SK-N-SH (cell line): ENCODE data around the gene ASXL3. TPM values are rescaled to one million over a fixed set of nuclear protein-coding genes. Genes with fewer than 3 reads are reported as not detected.

Experiments used
- CTCF ChIA-PET: fragments of 300-600, 350-600 bp; formaldehyde crosslinking; extraction: SDS; loops from one replicate; lab custom pipeline; 2021; lab: Yijun Ruan, JAX
- POLR2A ChIA-PET: fragments of 350-600 bp; sonication (Branson Sonifier 250); formaldehyde crosslinking; extraction: SDS; loops from one replicate; lab custom pipeline; 2020; ENCODE audit warnings: antibody characterized with exemption, inconsistent platforms; lab: Yijun Ruan, JAX
- DNase-seq: peaks from one replicate; pipeline ENCODE4 v3.0.0; 2012
- H2AFZ ChIP-seq: fragments of 200-600 bp; sonication (generic); 2 replicates; pipeline ENCODE4 v1.8.1; 2016; ENCODE audit warnings: antibody characterized with exemption, mild to moderate bottlenecking, low read depth
- H3F3A ChIP-seq: fragments of 200-600 bp; sonication (generic); replicated peaks from 2 replicates; pipeline ENCODE3; 2016; ENCODE audit warnings: antibody characterized with exemption, mild to moderate bottlenecking; ENCODE audit not compliant: insufficient read depth
- H3K27ac ChIP-seq, 2 experiments: fragments of 200-500 bp in 1 of 2; fragments of 200-600 bp in 1 of 2; sonication (Bioruptor generic) in 1 of 2; sonication (generic), shearing (Covaris generic) in 1 of 2; 2 replicates each; pipeline versions ENCODE4 v1.5.1 to v1.6.1; 2014 to 2016; ENCODE audit warnings: low read depth in 2 of 2, inconsistent platforms in 1 of 2, low read length in 1 of 2, mild to moderate bottlenecking in 1 of 2, mixed read lengths in 1 of 2
- H3K27me3 ChIP-seq: fragments of 200-600 bp; sonication (generic), shearing (Covaris generic); 2 replicates; pipeline ENCODE4 v1.6.1; 2016; ENCODE audit warnings: mixed run types; ENCODE audit not compliant: insufficient read depth
- H3K36me3 ChIP-seq, 2 experiments: fragments of 200-500 bp in 1 of 2; fragments of 200-600 bp in 1 of 2; sonication (Bioruptor generic) in 1 of 2; sonication (generic) in 1 of 2; replicated peaks in 1 of 2; 2 replicates each; pipeline versions ENCODE3 to v1.5.1; 2014 to 2016; ENCODE audit warnings: low read length in 1 of 2, mild to moderate bottlenecking in 1 of 2; ENCODE audit not compliant: insufficient read depth in 2 of 2, control insufficient read depth in 1 of 2
- H3K4me1 ChIP-seq, 2 experiments: fragments of 200-500 bp in 1 of 2; fragments of 200-600 bp in 1 of 2; sonication (Bioruptor generic) in 1 of 2; sonication (generic), shearing (Covaris generic) in 1 of 2; 2 replicates each; pipeline versions ENCODE4 v1.5.1 to v1.6.1; 2014 to 2016; ENCODE audit warnings: low read depth in 1 of 2, low read length in 1 of 2, mixed run types in 1 of 2; ENCODE audit not compliant: insufficient read depth in 2 of 2, control insufficient read depth in 1 of 2
- H3K4me2 ChIP-seq: fragments of 200-600 bp; sonication (generic), shearing (Covaris generic); 2 replicates; pipeline ENCODE4 v1.6.1; 2017; ENCODE audit warnings: mixed run types
- H3K4me3 ChIP-seq, 2 experiments: fragments of 200-500 bp in 1 of 2; fragments of 200-600 bp in 1 of 2; sonication (Bioruptor generic) in 1 of 2; sonication (generic), shearing (Covaris generic) in 1 of 2; 2 replicates each; pipeline versions ENCODE4 v1.5.1 to v1.8.1; 2014 to 2016; ENCODE audit warnings: low read depth in 2 of 2, inconsistent platforms in 1 of 2, low read length in 1 of 2, mild to moderate bottlenecking in 1 of 2, mixed read lengths in 1 of 2, moderate library complexity in 1 of 2
- H3K79me2 ChIP-seq: fragments of 200-600 bp; sonication (generic); 2 replicates; pipeline ENCODE4 v1.8.1; 2017; ENCODE audit warnings: mild to moderate bottlenecking; ENCODE audit not compliant: insufficient read depth
- H3K9ac ChIP-seq: fragments of 200-600 bp; sonication (generic); 2 replicates; pipeline ENCODE4 v1.6.1; 2017; ENCODE audit warnings: mixed run types
- H3K9me2 ChIP-seq: fragments of 200-600 bp; sonication (generic); 2 replicates; pipeline ENCODE4 v1.6.1; 2017; ENCODE audit warnings: mixed run types
- H3K9me3 ChIP-seq: fragments of 200-600 bp; sonication (generic); 2 replicates; pipeline ENCODE4 v1.6.1; 2017; ENCODE audit warnings: mixed run types, mild to moderate bottlenecking, moderate library complexity
- H4K20me1 ChIP-seq: fragments of 200-600 bp; sonication (generic); 2 replicates; pipeline ENCODE4 v1.6.1; 2017; ENCODE audit warnings: mild to moderate bottlenecking, mixed run types; ENCODE audit not compliant: insufficient read depth
- CHD2 ChIP-seq: fragments of 150-350 bp; IDR thresholded peaks from 2 replicates; pipeline ENCODE4 v1.6.1; 2018; ENCODE audit warnings: low read length; ENCODE audit not compliant: partially characterized antibody
- ELF1 ChIP-seq: IDR thresholded peaks from 2 replicates; pipeline ENCODE4 v1.4.0; 2012
- EP300 ChIP-seq, 2 experiments: IDR thresholded peaks; 2 replicates each; pipeline versions ENCODE4 v1.4.0 to v1.6.1; 2012; ENCODE audit warnings: borderline replicate concordance in 1 of 2, low read depth in 1 of 2, low read length in 1 of 2
- EZH2phosphoT487 ChIP-seq: fragments of 200-600 bp; sonication (generic); IDR thresholded peaks from 2 replicates; pipeline ENCODE4 v1.6.1; 2017; ENCODE audit warnings: low read depth, mixed run types, mild to moderate bottlenecking, antibody characterized with exemption, moderate library complexity, borderline replicate concordance
- FOXM1 ChIP-seq: IDR thresholded peaks from 2 replicates; pipeline ENCODE4 v1.4.0; 2012; ENCODE audit warnings: low read depth, mild to moderate bottlenecking
- GATA2 ChIP-seq: sonication (generic); formaldehyde crosslinking; IDR thresholded peaks from 2 replicates; pipeline ENCODE4 v1.5.0; 2020; ENCODE audit warnings: mild to moderate bottlenecking, missing genetic modification reagents
- JUND ChIP-seq: IDR thresholded peaks from 2 replicates; pipeline ENCODE4 v1.4.0; 2012
- MEF2A ChIP-seq: IDR thresholded peaks from 2 replicates; pipeline ENCODE4 v1.4.0; 2012; ENCODE audit warnings: low read depth, borderline replicate concordance
- MXI1 ChIP-seq: IDR thresholded peaks from 2 replicates; pipeline ENCODE4 v1.6.1; 2012; ENCODE audit warnings: mild to moderate bottlenecking, low read depth, low read length, improper control_type of control experiment
- NFIC ChIP-seq: IDR thresholded peaks from 2 replicates; pipeline ENCODE4 v1.4.0; 2012; ENCODE audit warnings: borderline replicate concordance
- NRF1 ChIP-seq: IDR thresholded peaks from 2 replicates; pipeline ENCODE4 v1.6.1; 2012; ENCODE audit warnings: low read depth, mild to moderate bottlenecking, low read length
- POLR2AphosphoS5 ChIP-seq: IDR thresholded peaks from 2 replicates; pipeline ENCODE4 v1.6.1; 2012; ENCODE audit warnings: low read depth, low read length
- RAD21 ChIP-seq: IDR thresholded peaks from 2 replicates; pipeline ENCODE4 v1.6.1; 2012; ENCODE audit warnings: mild to moderate bottlenecking, low read length
- RCOR1 ChIP-seq: fragments of 150-350 bp; IDR thresholded peaks from 2 replicates; pipeline ENCODE4 v1.6.1; 2017; ENCODE audit warnings: antibody characterized with exemption, low read length
- SMC3 ChIP-seq: IDR thresholded peaks from 2 replicates; pipeline ENCODE4 v1.6.1; 2012; ENCODE audit warnings: low read depth, low read length, improper control_type of control experiment
- TAF1 ChIP-seq: IDR thresholded peaks from 2 replicates; pipeline ENCODE4 v1.6.1; 2012; ENCODE audit warnings: low read depth, mild to moderate bottlenecking, low read length, moderate library complexity, borderline replicate concordance
- TCF12 ChIP-seq: IDR thresholded peaks from 2 replicates; pipeline ENCODE4 v1.4.0; 2012
- TEAD4 ChIP-seq: IDR thresholded peaks from 2 replicates; pipeline ENCODE4 v1.4.0; 2012; ENCODE audit warnings: mild to moderate bottlenecking, borderline replicate concordance; ENCODE audit not compliant: insufficient read depth
- YY1 ChIP-seq: IDR thresholded peaks from 2 replicates; pipeline ENCODE4 v1.4.0; 2012; ENCODE audit warnings: low read depth, mild to moderate bottlenecking
- WGBS: methylation state at CpG from one replicate; pipeline ENCODE4 v1.1.6; 2017; ENCODE audit warnings: low lambda C conversion rate; 5-methylcytosine and 5-hydroxymethylcytosine counted together
- polyA plus RNA-seq, 3 experiments: library from polyadenylated mRNA; depleted of rRNA; stranded (reverse); fragments of >200 nt; gene quantifications; 2 replicates each; pipeline ENCODE4 v1.2.3, GENCODE V29; 2012
- TF ChIP-seq, protein P1 (sequence below): fragments of 200-600 bp; sonication (generic); IDR thresholded peaks from 2 replicates; pipeline ENCODE4 v1.6.1; 2017; ENCODE audit warnings: antibody characterized with exemption, mild to moderate bottlenecking, moderate library complexity
- TF ChIP-seq, protein P2 (sequence below): fragments of 150-350 bp; IDR thresholded peaks from 2 replicates; pipeline ENCODE4 v1.6.1; 2016; ENCODE audit warnings: mild to moderate bottlenecking, low read depth, low read length
- TF ChIP-seq, protein P3 (sequence below): IDR thresholded peaks from 2 replicates; pipeline ENCODE4; 2012
- TF ChIP-seq, protein P4 (sequence below): IDR thresholded peaks from 2 replicates; pipeline ENCODE4 v1.4.0; 2012; ENCODE audit warnings: low read depth, borderline replicate concordance
- TF ChIP-seq, protein P5 (sequence below): fragments of 150-350 bp; IDR thresholded peaks from 2 replicates; pipeline ENCODE4 v1.6.1; 2017; ENCODE audit warnings: antibody characterized with exemption, low read length, low read depth, borderline replicate concordance

ASXL3 gene
- polyA plus RNA-seq, 1 of the 3 experiments (the other 2 are of a cell fraction): not detected

DNA sequence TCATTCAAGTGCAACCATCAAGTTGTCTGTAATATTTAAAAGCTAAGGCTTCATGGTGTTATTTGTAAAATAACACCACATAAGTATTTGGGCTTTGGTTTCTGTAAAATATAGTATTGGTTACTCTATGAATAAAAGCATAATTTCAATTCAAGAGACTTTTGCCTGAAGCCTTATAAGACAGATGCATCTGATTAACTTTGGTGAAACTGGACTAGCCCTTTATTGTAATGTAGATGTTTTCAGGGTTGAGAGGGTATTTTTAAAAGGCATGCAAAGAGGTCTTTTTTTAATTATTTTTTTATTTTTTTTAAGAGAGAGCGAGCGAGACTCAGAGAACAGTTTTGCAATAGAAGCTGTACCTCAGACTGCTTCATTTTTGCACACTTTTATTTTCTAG lies 66.5 kb downstream of the ASXL3 start:
- ChIA-PET CTCF (no interaction called here), POLR2A (no interaction called here)
- WGBS: 40% methylated on average over 2 of the region's 2 CpGs

DNA sequence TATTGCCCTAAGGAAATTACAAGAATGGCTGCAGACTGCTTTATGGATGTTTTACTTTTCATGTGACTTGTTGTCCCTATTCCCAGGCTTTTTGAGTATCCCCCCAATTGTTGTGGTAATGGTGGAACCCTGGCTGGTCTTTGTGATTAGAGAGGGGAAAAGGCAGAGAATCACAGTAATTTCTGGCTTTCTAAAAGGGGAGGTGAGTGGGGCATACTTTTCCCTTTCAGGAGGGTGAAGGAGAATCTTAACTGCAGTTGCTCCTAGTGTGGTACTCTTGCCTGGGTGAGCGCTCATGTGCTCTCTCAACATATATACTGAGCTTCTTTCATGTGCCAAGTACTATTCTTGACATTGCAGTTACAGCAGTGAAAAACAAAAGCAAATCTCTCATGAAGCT lies 69.3 kb downstream of the ASXL3 start:
- Histone ChIP-seq H3K27me3 (no peaks in the 10 kb centered on the region), H3K36me3 (no peaks in the 10 kb centered on the region), H3F3A (no peaks in the 10 kb centered on the region), H3K9me2 (no peaks in the 10 kb centered on the region), H3K4me3 (no peak overlapping the region), H3K9me3 (no peaks in the 10 kb centered on the region), H4K20me1 (no peaks in the 10 kb centered on the region), H3K9ac (no peak overlapping the region), H3K79me2 (no peaks in the 10 kb centered on the region), H3K4me2 (no peak overlapping the region), H3K27ac (no peak overlapping the region), H2AFZ (no peak overlapping the region), H3K4me1 (no peaks in the 10 kb centered on the region)
- CTCF ChIA-PET: no interaction called here
- no peak for DNase-seq
- 55% methylated on average over 1 of the region's 1 CpG for WGBS
- POLR2A ChIA-PET: no interaction called here
- no peak for TF ChIP-seq POLR2AphosphoS5
- TF ChIP-seq EP300 (IDR thresholded peaks at IDR 0.05; ENCODE audit: borderline replicate concordance in 1 of 2, low read depth in 1 of 2, low read length in 1 of 2): no peak
- TF ChIP-seq, protein P1, sequence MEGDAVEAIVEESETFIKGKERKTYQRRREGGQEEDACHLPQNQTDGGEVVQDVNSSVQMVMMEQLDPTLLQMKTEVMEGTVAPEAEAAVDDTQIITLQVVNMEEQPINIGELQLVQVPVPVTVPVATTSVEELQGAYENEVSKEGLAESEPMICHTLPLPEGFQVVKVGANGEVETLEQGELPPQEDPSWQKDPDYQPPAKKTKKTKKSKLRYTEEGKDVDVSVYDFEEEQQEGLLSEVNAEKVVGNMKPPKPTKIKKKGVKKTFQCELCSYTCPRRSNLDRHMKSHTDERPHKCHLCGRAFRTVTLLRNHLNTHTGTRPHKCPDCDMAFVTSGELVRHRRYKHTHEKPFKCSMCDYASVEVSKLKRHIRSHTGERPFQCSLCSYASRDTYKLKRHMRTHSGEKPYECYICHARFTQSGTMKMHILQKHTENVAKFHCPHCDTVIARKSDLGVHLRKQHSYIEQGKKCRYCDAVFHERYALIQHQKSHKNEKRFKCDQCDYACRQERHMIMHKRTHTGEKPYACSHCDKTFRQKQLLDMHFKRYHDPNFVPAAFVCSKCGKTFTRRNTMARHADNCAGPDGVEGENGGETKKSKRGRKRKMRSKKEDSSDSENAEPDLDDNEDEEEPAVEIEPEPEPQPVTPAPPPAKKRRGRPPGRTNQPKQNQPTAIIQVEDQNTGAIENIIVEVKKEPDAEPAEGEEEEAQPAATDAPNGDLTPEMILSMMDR: no peak
- TF ChIP-seq NFIC: no peak
- TF ChIP-seq, protein P2, sequence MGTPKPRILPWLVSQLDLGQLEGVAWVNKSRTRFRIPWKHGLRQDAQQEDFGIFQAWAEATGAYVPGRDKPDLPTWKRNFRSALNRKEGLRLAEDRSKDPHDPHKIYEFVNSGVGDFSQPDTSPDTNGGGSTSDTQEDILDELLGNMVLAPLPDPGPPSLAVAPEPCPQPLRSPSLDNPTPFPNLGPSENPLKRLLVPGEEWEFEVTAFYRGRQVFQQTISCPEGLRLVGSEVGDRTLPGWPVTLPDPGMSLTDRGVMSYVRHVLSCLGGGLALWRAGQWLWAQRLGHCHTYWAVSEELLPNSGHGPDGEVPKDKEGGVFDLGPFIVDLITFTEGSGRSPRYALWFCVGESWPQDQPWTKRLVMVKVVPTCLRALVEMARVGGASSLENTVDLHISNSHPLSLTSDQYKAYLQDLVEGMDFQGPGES: no peak
- TF ChIP-seq YY1: no peak
- TF ChIP-seq MXI1: no peak
- TF ChIP-seq TCF12: no peak
- TF ChIP-seq NRF1: no peak
- no peak for TF ChIP-seq EZH2phosphoT487
- TF ChIP-seq ELF1: no peak
- TF ChIP-seq RCOR1: no peak
- no peak for TF ChIP-seq CHD2

More for the DNA sequence above, 66.5 kb downstream of the ASXL3 start:
- Histone ChIP-seq H3K27ac (no peak overlapping the region), H3K36me3 (no peaks in the 10 kb centered on the region), H3K4me1 (no peaks in the 10 kb centered on the region), H3K27me3 (no peaks in the 10 kb centered on the region), H3K4me2 (no peak overlapping the region), H3K9me3 (no peaks in the 10 kb centered on the region), H3K79me2 (no peaks in the 10 kb centered on the region), H4K20me1 (no peaks in the 10 kb centered on the region), H2AFZ (no peak overlapping the region)
- DNase-seq: no peak
- TF ChIP-seq POLR2AphosphoS5 (no peak), YY1 (no peak), SMC3 (no peak), TEAD4 (no peak), GATA2 (no peak), FOXM1 (no peak), JUND (no peak), TAF1 (no peak), EZH2phosphoT487 (no peak), MEF2A (no peak), RCOR1 (no peak), RAD21 (no peak)
- TF ChIP-seq, protein P2: no peak
- TF ChIP-seq, protein P3, sequence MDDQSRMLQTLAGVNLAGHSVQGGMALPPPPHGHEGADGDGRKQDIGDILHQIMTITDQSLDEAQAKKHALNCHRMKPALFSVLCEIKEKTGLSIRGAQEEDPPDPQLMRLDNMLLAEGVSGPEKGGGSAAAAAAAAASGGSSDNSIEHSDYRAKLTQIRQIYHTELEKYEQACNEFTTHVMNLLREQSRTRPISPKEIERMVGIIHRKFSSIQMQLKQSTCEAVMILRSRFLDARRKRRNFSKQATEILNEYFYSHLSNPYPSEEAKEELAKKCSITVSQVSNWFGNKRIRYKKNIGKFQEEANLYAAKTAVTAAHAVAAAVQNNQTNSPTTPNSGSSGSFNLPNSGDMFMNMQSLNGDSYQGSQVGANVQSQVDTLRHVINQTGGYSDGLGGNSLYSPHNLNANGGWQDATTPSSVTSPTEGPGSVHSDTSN: no peak
- TF ChIP-seq, protein P4, sequence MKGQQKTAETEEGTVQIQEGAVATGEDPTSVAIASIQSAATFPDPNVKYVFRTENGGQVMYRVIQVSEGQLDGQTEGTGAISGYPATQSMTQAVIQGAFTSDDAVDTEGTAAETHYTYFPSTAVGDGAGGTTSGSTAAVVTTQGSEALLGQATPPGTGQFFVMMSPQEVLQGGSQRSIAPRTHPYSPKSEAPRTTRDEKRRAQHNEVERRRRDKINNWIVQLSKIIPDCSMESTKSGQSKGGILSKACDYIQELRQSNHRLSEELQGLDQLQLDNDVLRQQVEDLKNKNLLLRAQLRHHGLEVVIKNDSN: no peak
- TF ChIP-seq, protein P5, sequence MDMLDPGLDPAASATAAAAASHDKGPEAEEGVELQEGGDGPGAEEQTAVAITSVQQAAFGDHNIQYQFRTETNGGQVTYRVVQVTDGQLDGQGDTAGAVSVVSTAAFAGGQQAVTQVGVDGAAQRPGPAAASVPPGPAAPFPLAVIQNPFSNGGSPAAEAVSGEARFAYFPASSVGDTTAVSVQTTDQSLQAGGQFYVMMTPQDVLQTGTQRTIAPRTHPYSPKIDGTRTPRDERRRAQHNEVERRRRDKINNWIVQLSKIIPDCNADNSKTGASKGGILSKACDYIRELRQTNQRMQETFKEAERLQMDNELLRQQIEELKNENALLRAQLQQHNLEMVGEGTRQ: no peak
- TF ChIP-seq, all 33 proteins: peak for 0
- no peaks in the 10 kb centered on the region for H3K9me2 ChIP-seq
- H3F3A ChIP-seq: no peaks in the 10 kb centered on the region
- no peak overlapping the region for H3K9ac ChIP-seq
- no peak overlapping the region for H3K4me3 ChIP-seq
